ENCODE measurements around the gene KCNC3. TPM values are rescaled to one million over a fixed set of nuclear protein-coding genes. Genes with fewer than 3 reads are reported as not detected.
"Not testable (repeated sequence)": the region's sequence is repeated elsewhere in the genome, so short reads cannot be mapped to it uniquely, and the experiment has no call there.

The KCNC3 gene
- total RNA-seq, 1 donor from 2014 or later: 24.0 TPM

GRCh38 chr19:50362030-50362412 is 32.8 kb upstream of the KCNC3 start:
- intact Hi-C loops (cut with micrococcal nuclease): no loop called here
- peak overlapping the region; percentile 39 for H3K4me3 Mint-ChIP-seq
- no peak for DNase-seq (ENCODE audit: low spot score)

DNA sequence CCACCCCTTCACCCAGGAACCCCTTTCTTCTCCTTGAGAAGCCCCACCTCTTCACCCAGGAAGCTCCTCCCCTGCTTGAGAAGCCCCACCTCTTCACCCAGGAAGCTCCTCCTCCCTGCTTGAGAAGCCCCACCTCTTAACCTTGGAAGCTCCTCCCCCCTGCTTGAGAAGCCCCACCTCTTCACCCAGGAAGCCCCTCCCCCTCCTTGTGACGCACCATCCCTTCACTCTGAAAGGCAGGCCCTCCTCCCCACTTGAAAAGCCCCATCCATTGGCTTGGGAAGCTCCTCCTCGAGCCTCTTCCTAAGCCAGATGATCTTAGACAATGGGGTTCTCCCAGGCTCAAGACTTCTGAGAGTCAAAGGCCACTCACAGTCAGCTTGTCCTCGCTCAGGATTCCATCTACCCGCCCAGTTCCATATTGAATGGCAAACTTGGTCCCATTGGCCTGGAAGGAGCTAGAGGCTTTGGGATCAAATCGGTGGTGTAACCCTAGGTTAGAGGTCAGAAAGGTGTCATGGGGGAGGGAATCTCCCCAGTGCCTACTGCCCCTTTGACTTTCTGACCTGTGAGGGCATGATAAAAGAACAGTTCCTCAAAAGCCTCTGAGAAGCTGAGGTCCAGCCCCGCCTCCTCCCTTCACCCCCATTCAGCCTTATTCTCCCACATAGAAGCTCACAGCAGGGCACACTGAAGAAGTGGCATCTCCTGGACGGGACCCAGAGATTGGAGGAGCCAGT is 32.3 kb upstream of the KCNC3 start:
- H3K27ac Mint-ChIP-seq: peak overlapping the region; percentile 88
- peaks cover 24% of the 10 kb centered on the region for H3K36me3 Mint-ChIP-seq (ENCODE audit: low read depth)
- H3K4me1 Mint-ChIP-seq (ENCODE audit: low read depth): peaks cover 80% of the 10 kb centered on the region
- no peaks in the 10 kb centered on the region for H3K27me3 Mint-ChIP-seq (ENCODE audit: insufficient read depth)
- intact Hi-C loops (cut with micrococcal nuclease): no loop called here
- DNase-seq (ENCODE audit: low spot score): no peak
- H3K9me3 Mint-ChIP-seq: peaks cover 8% of the 10 kb centered on the region
- peak overlapping the region; percentile 9 for H3K4me3 Mint-ChIP-seq

More at GRCh38 chr19:50362030-50362412, 32.8 kb upstream of the KCNC3 start:
- Mint-ChIP-seq H3K27me3 (ENCODE audit: insufficient read depth) (no peaks in the 10 kb centered on the region), H3K9me3 (peaks cover 8% of the 10 kb centered on the region), H3K36me3 (ENCODE audit: low read depth) (peaks cover 24% of the 10 kb centered on the region), H3K4me1 (ENCODE audit: low read depth) (peaks cover 77% of the 10 kb centered on the region), H3K27ac (peak overlapping the region; percentile 88)

DNA sequence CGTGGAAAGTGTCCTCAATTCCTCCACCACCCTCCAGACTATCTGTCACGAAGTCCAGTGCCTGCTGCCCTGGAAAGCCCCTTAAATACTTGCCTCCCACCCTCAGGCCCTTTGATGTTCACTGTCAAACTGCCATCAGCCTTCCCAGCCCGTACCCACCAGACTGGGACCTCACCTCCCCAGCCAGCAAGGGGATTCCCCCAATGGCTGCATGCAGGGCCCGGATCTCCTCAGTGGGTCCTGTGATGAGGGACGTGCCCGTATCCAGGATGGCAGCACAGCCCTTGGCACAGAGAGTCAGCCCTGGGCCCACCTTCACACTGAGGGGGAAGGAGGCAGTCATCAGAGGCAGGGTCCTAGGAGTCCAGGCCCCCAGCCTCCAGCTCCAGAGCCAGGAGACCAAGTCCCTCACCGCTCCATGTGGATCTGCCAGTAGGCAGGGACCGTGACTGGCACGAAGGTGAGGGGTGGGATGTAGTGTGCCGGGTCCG is 30.2 kb upstream of the KCNC3 start:
- Mint-ChIP-seq H3K27ac (peak overlapping the region; percentile 99), H3K36me3 (ENCODE audit: low read depth) (peaks cover 24% of the 10 kb centered on the region), H3K27me3 (ENCODE audit: insufficient read depth) (no peaks in the 10 kb centered on the region), H3K4me3 (peak overlapping the region; percentile 90), H3K9me3 (peaks cover 8% of the 10 kb centered on the region), H3K4me1 (ENCODE audit: low read depth) (peaks cover 66% of the 10 kb centered on the region)
- intact Hi-C loops (cut with micrococcal nuclease): loop anchor here (5.0 kb wide), 1 partner anchor 118 kb away; the partner anchor contains the start of genes EMC10 and GARIN5A
- DNase-seq (ENCODE audit: low spot score): no peak

GRCh38 chr19:50358483-50359327 is 29.5 kb upstream of the KCNC3 start:
- DNase-seq (ENCODE audit: low spot score): peak; percentile 81
- no peaks in the 10 kb centered on the region for H3K27me3 Mint-ChIP-seq (ENCODE audit: insufficient read depth)
- peaks cover 63% of the 10 kb centered on the region for H3K4me1 Mint-ChIP-seq (ENCODE audit: low read depth)
- peaks cover 8% of the 10 kb centered on the region for H3K9me3 Mint-ChIP-seq
- H3K27ac Mint-ChIP-seq: peak overlapping the region; percentile 99
- intact Hi-C loops (cut with micrococcal nuclease): loop anchor here (5.0 kb wide), 1 partner anchor 119 kb away; the partner anchor contains the start of genes EMC10 and GARIN5A
- H3K4me3 Mint-ChIP-seq: peak overlapping the region; percentile 90
- peaks cover 24% of the 10 kb centered on the region for H3K36me3 Mint-ChIP-seq (ENCODE audit: low read depth)

GRCh38 chr19:50357178-50358100 is 28.3 kb upstream of the KCNC3 start:
- H3K4me1 Mint-ChIP-seq (ENCODE audit: low read depth): peaks cover 52% of the 10 kb centered on the region
- H3K4me3 Mint-ChIP-seq: peak overlapping the region; percentile 90
- peak; percentile 86 for DNase-seq (ENCODE audit: low spot score)
- no peaks in the 10 kb centered on the region for H3K27me3 Mint-ChIP-seq (ENCODE audit: insufficient read depth)
- peaks cover 8% of the 10 kb centered on the region for H3K9me3 Mint-ChIP-seq
- peak overlapping the region; percentile 99 for H3K27ac Mint-ChIP-seq
- peaks cover 24% of the 10 kb centered on the region for H3K36me3 Mint-ChIP-seq (ENCODE audit: low read depth)
- intact Hi-C loops (cut with micrococcal nuclease): loop anchor here (1.0 to 5.0 kb wide), 12 partner anchors 12 to 565 kb away; partner anchors contain the start of genes EMC10, GARIN5A, JOSD2 and NR1H2

- intact Hi-C loops (cut with micrococcal nuclease): loop anchor here (1.0 to 5.0 kb wide), 12 partner anchors 13 to 566 kb away; partner anchors contain the start of genes EMC10, GARIN5A, JOSD2 and NR1H2
- Mint-ChIP-seq H3K36me3 (ENCODE audit: low read depth) (peaks cover 21% of the 10 kb centered on the region), H3K4me3 (peak overlapping the region; percentile 90), H3K27me3 (ENCODE audit: insufficient read depth) (no peaks in the 10 kb centered on the region), H3K4me1 (ENCODE audit: low read depth) (peaks cover 45% of the 10 kb centered on the region), H3K9me3 (peaks cover 8% of the 10 kb centered on the region), H3K27ac (peak overlapping the region; percentile 99)
- no peak for DNase-seq (ENCODE audit: low spot score)
Measured at GRCh38 chr19:50356691-50357177, 27.6 kb upstream of the KCNC3 start.

DNA sequence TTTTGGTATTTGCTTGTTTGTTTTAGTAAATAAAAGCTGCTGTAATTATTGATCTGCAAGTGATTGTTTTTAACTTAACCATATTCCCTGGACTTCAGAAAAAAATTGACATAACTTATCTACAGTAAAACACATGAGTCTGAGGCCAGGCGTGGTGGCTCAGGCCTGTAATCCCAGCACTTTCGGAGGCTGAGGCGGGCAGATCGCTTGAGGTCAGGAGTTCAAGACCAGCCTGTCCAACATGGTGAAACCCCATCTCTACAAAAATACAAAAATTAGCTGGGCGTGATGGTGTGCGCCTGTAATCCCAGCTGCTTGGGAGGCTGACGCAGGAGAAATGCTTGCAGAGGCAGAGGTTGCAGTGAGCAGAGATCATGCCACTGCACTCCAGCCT is 24.3 kb upstream of the KCNC3 start:
- H3K36me3 Mint-ChIP-seq (ENCODE audit: low read depth); intact Hi-C loops (cut with micrococcal nuclease); H3K27ac Mint-ChIP-seq; H3K4me3 Mint-ChIP-seq; DNase-seq (ENCODE audit: low spot score); H3K27me3 Mint-ChIP-seq (ENCODE audit: insufficient read depth); H3K9me3 Mint-ChIP-seq: not testable (repeated sequence)
- H3K4me1 Mint-ChIP-seq (ENCODE audit: low read depth): peaks cover 13% of the 10 kb centered on the region

DNA sequence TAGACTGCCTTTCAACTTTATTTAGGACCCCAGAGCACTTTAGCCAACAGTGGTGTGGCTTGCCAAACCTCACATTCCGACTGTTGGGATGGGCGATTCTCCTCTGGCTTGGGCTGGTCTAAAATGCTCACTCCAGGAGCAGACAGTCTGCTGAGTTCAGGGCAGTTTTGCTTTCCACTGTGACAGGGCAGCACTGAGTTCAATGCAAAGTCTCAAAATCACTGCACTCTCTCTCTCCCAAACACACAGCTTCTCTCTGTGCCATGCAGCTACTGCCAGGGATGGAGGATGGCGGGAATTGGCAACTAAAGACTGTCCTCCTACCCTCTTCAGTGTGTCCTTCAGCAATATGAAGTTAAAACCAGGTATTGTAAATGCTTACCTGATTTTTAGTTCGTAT is 23.1 kb upstream of the KCNC3 start:
- no peaks in the 10 kb centered on the region for H3K9me3 Mint-ChIP-seq
- no peak for DNase-seq (ENCODE audit: low spot score)

GRCh38 chr19:50349277-50350057 is 20.3 kb upstream of the KCNC3 start:
- H3K36me3 Mint-ChIP-seq (ENCODE audit: low read depth): peaks cover 2% of the 10 kb centered on the region
- H3K27ac Mint-ChIP-seq: no peak overlapping the region
- H3K4me1 Mint-ChIP-seq (ENCODE audit: low read depth): peaks cover 22% of the 10 kb centered on the region
- H3K9me3 Mint-ChIP-seq: no peaks in the 10 kb centered on the region
- no peaks in the 10 kb centered on the region for H3K27me3 Mint-ChIP-seq (ENCODE audit: insufficient read depth)
- no peak for DNase-seq (ENCODE audit: low spot score)
- intact Hi-C loops (cut with micrococcal nuclease): no loop called here
- no peak overlapping the region for H3K4me3 Mint-ChIP-seq

More for the DNA sequence above, 23.1 kb upstream of the KCNC3 start:
- Mint-ChIP-seq H3K4me3 (no peak overlapping the region), H3K4me1 (ENCODE audit: low read depth) (peaks cover 9% of the 10 kb centered on the region), H3K27ac (no peak overlapping the region), H3K27me3 (ENCODE audit: insufficient read depth) (no peaks in the 10 kb centered on the region), H3K36me3 (ENCODE audit: low read depth) (no peaks in the 10 kb centered on the region)
- intact Hi-C loops (cut with micrococcal nuclease): no loop called here

DNA sequence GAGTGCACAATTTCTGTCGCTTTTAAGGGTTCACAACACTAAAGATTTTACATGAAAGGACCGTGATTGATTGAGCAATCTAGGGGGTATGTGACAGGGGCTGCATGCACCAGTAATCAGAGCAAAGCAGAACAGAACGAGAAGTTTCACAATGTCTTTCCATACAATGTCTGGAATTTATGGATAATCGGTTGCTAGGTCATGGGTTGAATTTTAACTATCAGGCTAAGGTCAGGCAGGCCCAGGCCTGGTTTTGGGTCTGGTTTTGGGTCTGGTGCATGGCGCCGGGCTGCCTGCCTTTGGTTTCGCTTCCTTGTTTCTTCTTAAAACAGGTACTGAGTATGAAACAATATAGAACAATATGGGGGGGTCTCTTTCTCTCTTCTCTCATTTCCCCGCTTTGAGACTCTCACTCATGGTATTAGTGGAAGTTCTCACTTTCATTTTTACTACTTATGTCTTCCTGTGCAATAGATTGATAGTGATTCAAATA is 18.0 kb upstream of the KCNC3 start:
- not testable (repeated sequence) for H3K36me3 Mint-ChIP-seq (ENCODE audit: low read depth); H3K9me3 Mint-ChIP-seq; DNase-seq (ENCODE audit: low spot score); H3K27me3 Mint-ChIP-seq (ENCODE audit: insufficient read depth)
- H3K4me3 Mint-ChIP-seq: peak overlapping the region; percentile 66
- peak overlapping the region; percentile 83 for H3K27ac Mint-ChIP-seq
- intact Hi-C loops (cut with micrococcal nuclease): loop anchor here (2.0 kb wide), 1 partner anchor 14 kb away; no protein-coding TSS in a partner anchor
- peaks cover 27% of the 10 kb centered on the region for H3K4me1 Mint-ChIP-seq (ENCODE audit: low read depth)

DNA sequence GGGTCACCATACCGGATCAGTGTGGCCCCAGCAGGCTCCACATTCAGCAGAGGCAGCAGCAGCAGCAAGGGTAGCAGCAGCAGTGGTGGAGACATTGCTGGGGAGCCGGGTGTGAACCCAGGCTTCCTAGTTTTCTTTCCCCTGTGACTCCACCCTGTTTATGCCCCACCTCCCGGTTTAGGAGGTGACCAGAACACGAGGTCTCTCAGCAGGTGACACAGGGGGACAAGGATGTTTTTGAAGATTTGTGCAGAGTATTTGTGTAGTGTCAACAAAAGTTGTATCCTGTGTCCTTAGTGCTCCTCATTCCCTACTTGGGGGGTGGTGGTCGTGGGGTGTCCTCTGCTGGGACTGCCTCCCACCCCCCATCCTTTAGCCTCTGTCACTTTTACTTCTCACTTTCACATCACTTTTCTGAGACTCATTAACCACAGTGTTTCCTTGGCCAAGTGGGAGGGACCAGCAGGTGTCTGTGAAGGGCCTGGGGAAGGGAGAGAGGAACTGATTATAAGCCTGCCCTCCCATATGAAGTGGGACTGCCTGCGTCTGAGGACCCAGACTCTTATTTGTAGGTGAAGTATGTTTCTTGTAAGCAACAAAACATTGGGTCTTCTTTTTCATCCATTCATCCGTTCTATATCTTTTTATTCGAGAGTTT is 15.6 kb upstream of the KCNC3 start:
- H3K4me3 Mint-ChIP-seq: peak overlapping the region; percentile 32
- intact Hi-C loops (cut with micrococcal nuclease): no loop called here
- H3K27me3 Mint-ChIP-seq (ENCODE audit: insufficient read depth): no peaks in the 10 kb centered on the region
- no peaks in the 10 kb centered on the region for H3K9me3 Mint-ChIP-seq
- H3K4me1 Mint-ChIP-seq (ENCODE audit: low read depth): peaks cover 40% of the 10 kb centered on the region
- H3K36me3 Mint-ChIP-seq (ENCODE audit: low read depth): peaks cover 8% of the 10 kb centered on the region
- H3K27ac Mint-ChIP-seq: peak overlapping the region; percentile 43
- no peak for DNase-seq (ENCODE audit: low spot score)

Measured in activated T-helper 1 cell treated with anti-CD3 and anti-CD28 coated beads, Interleukin-12 subunit alpha, Interleukin-12 subunit beta, Interleukin-2, Interleukin-4 antibody, amounts not matched to agents 30 ng/mL and 10 ng/mL and 1 ng/mL, durations not matched to agents 14 hours and 24 hours and 36 hours (primary cell).